GM18508 (cell line): ENCODE data around the gene RPUSD1.
"Not testable (repeated sequence)": the region's sequence is repeated elsewhere in the genome, so short reads cannot be mapped to it uniquely, and the experiment has no call there.

Source experiments
- ATAC-seq: cut with Tn5 transposase; IDR thresholded peaks from one replicate; pipeline ENCODE4 v1.9.1; 2021; ENCODE audit warnings: moderate number of reproducible peaks; ENCODE audit not compliant: insufficient read depth, unreplicated experiment

Gene RPUSD1

GRCh38 chr16:785563-786535 lies 2.3 kb downstream of the RPUSD1 start:
- ATAC-seq, result no peak

- no peak for ATAC-seq
Observed at GRCh38 chr16:784431-784830, 3.8 kb downstream of the RPUSD1 start.

GRCh38 chr16:783404-784161 lies 4.6 kb downstream of the RPUSD1 start:
- no peak for ATAC-seq

- no peak for ATAC-seq
Observed at GRCh38 chr16:782766-783403, 5.3 kb downstream of the RPUSD1 start.

GRCh38 chr16:782258-782657 lies 5.9 kb downstream of the RPUSD1 start:
- no peak for ATAC-seq

GRCh38 chr16:781346-782010 lies 6.7 kb downstream of the RPUSD1 start:
- ATAC-seq, result no peak

GRCh38 chr16:780296-780695 lies 7.9 kb downstream of the RPUSD1 start:
- ATAC-seq, result no peak

- no peak for ATAC-seq
Observed at GRCh38 chr16:779561-779960, 8.6 kb downstream of the RPUSD1 start.

- ATAC-seq, result no peak
Observed at GRCh38 chr16:778909-779527, 9.2 kb downstream of the RPUSD1 start.

- no peak for ATAC-seq
Observed at GRCh38 chr16:778447-778846, 9.7 kb downstream of the RPUSD1 start.

GRCh38 chr16:777826-778225 lies 10.4 kb downstream of the RPUSD1 start:
- no peak for ATAC-seq

- no peak for ATAC-seq
Observed at GRCh38 chr16:776824-777223, 11.4 kb downstream of the RPUSD1 start.

- ATAC-seq, result not testable (repeated sequence)
Observed at GRCh38 chr16:776298-776697, 11.9 kb downstream of the RPUSD1 start.

GRCh38 chr16:775236-775796 lies 12.9 kb downstream of the RPUSD1 start:
- ATAC-seq, result no peak

- no peak for ATAC-seq
Observed at GRCh38 chr16:774086-775001, 13.8 kb downstream of the RPUSD1 start.

- no peak for ATAC-seq
Observed at GRCh38 chr16:772959-773358, 15.2 kb downstream of the RPUSD1 start.

- no peak for ATAC-seq
Observed at GRCh38 chr16:770411-770810, 17.8 kb downstream of the RPUSD1 start.

GRCh38 chr16:769934-770333 lies 18.2 kb downstream of the RPUSD1 start:
- no peak for ATAC-seq
